HepG2 (cell line): ENCODE data around the gene PFAS. TPM values are rescaled to one million over a fixed set of nuclear protein-coding genes. Genes with fewer than 3 reads are reported as not detected.
A peak's percentile ranks its signal among the peaks of the same experiment; 100 is the strongest.

ENCODE experiments used
- CHCHD3 ChIP-seq: sonication (generic); formaldehyde crosslinking; IDR thresholded peaks from 2 replicates; pipeline ENCODE4 v1.8.0; 2022; ENCODE audit warnings: mild to moderate bottlenecking, missing genetic modification reagents, moderate library complexity
- CREM ChIP-seq, 2 experiments: sonication (generic) in 1 of 2; formaldehyde crosslinking in 1 of 2; IDR thresholded peaks; 2 replicates each; pipeline versions ENCODE4 v1.4.0 to v1.6.1; 2016 to 2020; ENCODE audit warnings: antibody characterized with exemption in 1 of 2, mild to moderate bottlenecking in 1 of 2, missing genetic modification reagents in 1 of 2
- E2F5 ChIP-seq: sonication (generic); formaldehyde crosslinking; conservative IDR thresholded peaks from 2 replicates; pipeline ENCODE4 v1.4.0; 2020; ENCODE audit warnings: missing genetic modification reagents
- IKZF4 ChIP-seq: sonication (generic); formaldehyde crosslinking; IDR thresholded peaks from 2 replicates; pipeline ENCODE4 v1.5.1; 2020; ENCODE audit warnings: borderline replicate concordance, mild to moderate bottlenecking, low read depth, missing genetic modification reagents; ENCODE audit errors: not compliant biosample characterization
- KDM5B ChIP-seq: sonication (generic); formaldehyde crosslinking; IDR thresholded peaks from 2 replicates; pipeline ENCODE4 v1.4.0; 2020; ENCODE audit warnings: missing genetic modification reagents, mild to moderate bottlenecking, borderline replicate concordance
- KLF16 ChIP-seq, 2 experiments: sonication (generic) in 1 of 2; formaldehyde crosslinking in 1 of 2; IDR thresholded peaks; 2 replicates each; pipeline versions ENCODE4 v1.6.1 to v1.8.0; 2016 to 2023; ENCODE audit warnings: missing genetic modification reagents in 2 of 2, missing compliant biosample characterization in 1 of 2
- NFAT5 ChIP-seq: sonication (generic); formaldehyde crosslinking; IDR thresholded peaks from 2 replicates; pipeline ENCODE4 v1.4.0; 2020; ENCODE audit warnings: missing genetic modification reagents
- POLR2AphosphoS5 ChIP-seq: IDR thresholded peaks from 2 replicates; pipeline ENCODE4 v1.6.1; 2012; ENCODE audit warnings: low read depth, low read length
- RFXAP ChIP-seq: sonication (generic); formaldehyde crosslinking; IDR thresholded peaks from 2 replicates; pipeline ENCODE4 v1.4.0; 2020; ENCODE audit warnings: missing genetic modification reagents, borderline replicate concordance
- SAP130 ChIP-seq: IDR thresholded peaks from 2 replicates; pipeline ENCODE4 v1.6.1; 2016; ENCODE audit warnings: low read depth
- SKI ChIP-seq: fragments of 450-650 bp; IDR thresholded peaks from one replicate; pipeline ENCODE4 v1.6.1; 2018; ENCODE audit warnings: mild to moderate bottlenecking; ENCODE audit not compliant: partially characterized antibody
- SP2 ChIP-seq: sonication (generic); formaldehyde crosslinking; IDR thresholded peaks from 2 replicates; pipeline ENCODE4 v1.5.1; 2020; ENCODE audit warnings: mild to moderate bottlenecking, missing genetic modification reagents
- TARDBP ChIP-seq: sonication (generic); formaldehyde crosslinking; IDR thresholded peaks from 2 replicates; pipeline ENCODE4 v1.8.0; 2022; ENCODE audit warnings: mild to moderate bottlenecking, missing genetic modification reagents
- ZNF101 ChIP-seq: sonication (generic); formaldehyde crosslinking; IDR thresholded peaks from 2 replicates; pipeline ENCODE4 v1.4.0; 2020; ENCODE audit warnings: mild to moderate bottlenecking, low read depth, missing genetic modification reagents, borderline replicate concordance
- ZNF276 ChIP-seq: sonication (generic); formaldehyde crosslinking; IDR thresholded peaks from 2 replicates; pipeline ENCODE4 v1.4.0; 2020; ENCODE audit warnings: mild to moderate bottlenecking, low read depth, missing genetic modification reagents
- ZNF550 ChIP-seq: sonication (generic); formaldehyde crosslinking; IDR thresholded peaks from 2 replicates; pipeline ENCODE4 v1.4.0; 2020; ENCODE audit warnings: mild to moderate bottlenecking, missing genetic modification reagents, borderline replicate concordance
- ZNF691 ChIP-seq: sonication (generic); formaldehyde crosslinking; IDR thresholded peaks from 2 replicates; pipeline ENCODE4 v1.4.0; 2020; ENCODE audit warnings: missing genetic modification reagents, low read depth, mild to moderate bottlenecking, borderline replicate concordance
- ZNF747 ChIP-seq: sonication (generic); formaldehyde crosslinking; IDR thresholded peaks from 2 replicates; pipeline ENCODE4 v1.8.1; 2023; ENCODE audit warnings: missing genetic modification reagents, mild to moderate bottlenecking, borderline replicate concordance
- ZNF879 ChIP-seq: sonication (generic); formaldehyde crosslinking; IDR thresholded peaks from 2 replicates; pipeline ENCODE4 v1.8.1; 2023; ENCODE audit warnings: missing genetic modification reagents
- polyA plus RNA-seq, 8 experiments: library from polyadenylated mRNA; depleted of rRNA in 3 of 8; stranded (reverse) in 7 of 8; unstranded in 1 of 8; fragments of >200 nt; fragmentation: Illumina TruSeq in 4 of 8; extraction: Trizol in 4 of 8; gene quantifications; 2 replicates each; pipeline versions ENCODE4 v1.2.1 to v1.2.3, GENCODE V29; 2011 to 2016; ENCODE audit warnings: low read depth in 4 of 8, missing spikeins in 1 of 8, mixed read lengths in 1 of 8; ENCODE audit not compliant: insufficient read depth in 1 of 8
- total RNA-seq, 5 experiments: library from RNA; depleted of rRNA; stranded (reverse); fragments of >200 nt; fragmentation: Illumina TruSeq; extraction: Trizol; gene quantifications; 2 replicates each; pipeline ENCODE4 v1.2.3, GENCODE V29; 2016; ENCODE audit warnings: low read depth in 1 of 5

PFAS gene
- total and polyA plus RNA-seq, 2 of the 13 experiments (the other 11 are each of a cell fraction or from before 2014, with no cell fraction given) = 49.4 to 58.2 TPM

- peak; percentile 28; the same call in 1 of the 2 replicates for TF ChIP-seq TARDBP (CRISPR knock-in tag)
- 0 out of 2 replicates have a peak, but pooled peaks have one; percentile 27 for TF ChIP-seq ZNF691 (CRISPR knock-in tag)
- peak; percentile 63 for TF ChIP-seq RFXAP (CRISPR knock-in tag)
- peak; percentile 98 for TF ChIP-seq E2F5
- no peak for TF ChIP-seq ZNF550 (CRISPR knock-in tag)
- TF ChIP-seq ZNF101 (CRISPR knock-in tag) = no peak
- 0 out of 2 replicates have a peak, but pooled peaks have one; percentile 76 for TF ChIP-seq ZNF276 (CRISPR knock-in tag)
- TF ChIP-seq CHCHD3 (CRISPR knock-in tag) = peak; percentile 80; the same call in 1 of the 2 replicates
- peak; percentile 68; the same call in 1 of the 2 replicates for TF ChIP-seq SP2 (CRISPR knock-in tag)
- TF ChIP-seq ZNF747 (CRISPR knock-in tag) = peak; percentile 62; the same call in 1 of the 2 replicates
- TF ChIP-seq CREM (IDR thresholded peaks at IDR 0.05) = peak; percentile 70; the same call in 1 of the 2 replicates
- no peak for TF ChIP-seq CREM (CRISPR knock-in tag; IDR thresholded peaks at IDR 0.05)
- peak in 1 of 2 experiments; percentile 64; a peak in 2 of 4 replicates for TF ChIP-seq KLF16 (CRISPR knock-in tag; IDR thresholded peaks at IDR 0.05)
- TF ChIP-seq ZNF879 (CRISPR knock-in tag) = peak; percentile 36; the same call in 1 of the 2 replicates
- 0 out of 2 replicates have a peak, but pooled peaks have one; percentile 13 for TF ChIP-seq NFAT5 (CRISPR knock-in tag)
- TF ChIP-seq SKI = no peak
- peak; percentile 86 for TF ChIP-seq KDM5B
- TF ChIP-seq IKZF4 (CRISPR knock-in tag) = no peak
- peak; percentile 79 for TF ChIP-seq POLR2AphosphoS5
- TF ChIP-seq SAP130 = peak; percentile 100
These were observed 39.0 kb upstream of the PFAS start, which contains the start of gene AURKB (continued) for GRCh38 chr17:8209907-8210760.
